GM18909 (cell line): ENCODE measurements around the gene CPPED1.
"Not testable (repeated sequence)": the region's sequence is repeated elsewhere in the genome, so short reads cannot be mapped to it uniquely, and the experiment has no call there.

Source experiments
- ATAC-seq: cut with Tn5 transposase; IDR thresholded peaks from one replicate; pipeline ENCODE4 v1.9.1; 2021; ENCODE audit warnings: mild to moderate bottlenecking; ENCODE audit not compliant: unreplicated experiment, poor library complexity

Gene CPPED1

DNA sequence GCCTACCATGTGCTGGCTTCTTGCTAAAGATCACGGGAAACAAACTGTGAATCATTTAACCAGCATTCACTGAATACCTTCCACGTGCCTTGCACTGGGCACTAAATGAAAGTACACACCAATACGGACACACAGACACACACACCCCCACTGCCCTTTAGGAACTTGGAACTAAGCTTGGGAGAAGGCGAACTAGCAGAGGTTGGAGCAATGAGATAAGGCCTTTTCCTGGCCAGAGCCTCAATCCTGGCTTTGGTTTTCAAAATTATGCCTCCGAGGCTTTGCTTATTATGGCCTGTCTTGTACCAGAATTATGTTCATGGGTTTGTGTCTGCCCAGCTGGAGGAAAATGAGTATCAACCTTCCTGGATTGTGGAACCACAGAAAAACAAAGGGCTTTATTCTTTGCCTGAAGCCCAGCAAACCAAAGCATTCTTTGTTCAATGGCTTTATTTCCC lies 32.3 kb downstream of the CPPED1 start:
- ATAC-seq: no peak

DNA sequence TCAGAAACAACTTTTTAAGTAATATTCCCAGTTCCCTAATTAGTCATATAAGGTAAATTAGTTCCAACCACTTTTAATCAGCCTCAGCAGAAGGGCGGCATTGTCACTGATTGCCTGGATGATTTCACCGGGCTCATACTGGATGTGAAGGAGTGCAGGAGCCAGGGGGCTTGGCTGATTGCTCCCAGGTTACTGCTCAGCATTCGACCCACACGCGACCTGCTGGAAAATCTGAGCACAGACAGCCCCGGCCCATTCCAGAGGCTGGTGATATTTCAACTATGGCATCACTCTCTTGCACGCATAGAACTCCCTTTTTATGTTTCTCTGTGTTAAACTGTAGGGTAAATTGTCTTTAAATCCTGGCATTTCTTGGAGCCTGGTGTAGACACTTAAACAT lies 34.2 kb downstream of the CPPED1 start:
- no peak for ATAC-seq

DNA sequence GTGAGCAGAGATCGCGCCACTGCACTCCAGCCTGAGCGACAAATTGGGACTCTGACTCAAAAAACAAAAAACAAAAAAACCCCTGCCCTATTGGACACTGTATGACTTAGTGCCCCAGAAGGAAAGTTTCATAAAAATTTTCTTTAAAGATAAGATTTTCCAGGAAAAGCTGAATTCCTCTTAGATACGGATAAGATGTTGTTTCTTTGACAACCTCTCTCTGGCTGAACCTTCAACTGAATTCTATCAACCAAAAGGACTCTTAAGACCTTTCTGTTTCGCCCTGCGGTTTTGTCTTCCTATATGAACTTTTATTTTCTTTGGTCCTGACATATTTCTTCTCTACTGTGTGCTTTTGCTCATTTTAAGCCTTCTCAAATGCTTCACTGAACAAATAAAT lies 35.8 kb downstream of the CPPED1 start:
- no peak for ATAC-seq

DNA sequence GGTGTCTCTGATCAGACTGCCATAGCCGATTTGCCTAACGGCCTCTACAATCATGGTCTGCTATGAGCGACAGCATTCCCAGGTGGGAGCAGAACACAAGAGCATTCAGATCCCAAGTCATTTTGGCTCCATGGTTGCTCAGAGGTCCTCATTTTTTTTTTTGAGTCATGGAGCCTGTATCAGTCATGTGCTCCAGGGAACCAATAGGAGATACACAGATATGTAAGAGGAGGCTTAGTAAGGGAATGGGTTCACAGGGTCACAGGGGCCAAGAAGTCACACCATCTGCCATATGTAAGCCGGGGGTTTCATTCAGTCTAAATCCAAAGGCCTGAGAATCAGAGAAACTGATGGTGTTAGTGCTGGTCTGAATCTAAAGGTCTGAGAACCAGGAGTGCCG lies 36.8 kb downstream of the CPPED1 start:
- ATAC-seq: no peak

DNA sequence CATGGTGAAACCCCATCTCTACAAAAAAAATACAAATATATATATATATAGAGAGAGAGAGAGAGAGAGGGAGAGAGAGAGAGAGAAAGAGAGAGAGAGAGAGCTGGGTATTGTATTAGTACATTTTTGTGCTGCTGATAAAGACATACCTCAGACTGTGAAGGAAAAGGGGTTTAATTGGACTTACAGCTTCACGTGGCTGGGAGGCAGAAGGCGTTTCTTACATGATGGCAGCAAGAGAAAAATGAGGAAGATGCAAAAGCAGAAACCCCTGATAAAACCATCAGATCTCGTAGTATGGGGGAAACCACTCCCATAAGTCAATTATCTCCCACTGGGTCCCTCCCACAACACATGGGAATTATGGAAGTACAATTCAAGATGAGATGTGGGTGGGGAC lies 37.5 kb downstream of the CPPED1 start:
- not testable (repeated sequence) for ATAC-seq

DNA sequence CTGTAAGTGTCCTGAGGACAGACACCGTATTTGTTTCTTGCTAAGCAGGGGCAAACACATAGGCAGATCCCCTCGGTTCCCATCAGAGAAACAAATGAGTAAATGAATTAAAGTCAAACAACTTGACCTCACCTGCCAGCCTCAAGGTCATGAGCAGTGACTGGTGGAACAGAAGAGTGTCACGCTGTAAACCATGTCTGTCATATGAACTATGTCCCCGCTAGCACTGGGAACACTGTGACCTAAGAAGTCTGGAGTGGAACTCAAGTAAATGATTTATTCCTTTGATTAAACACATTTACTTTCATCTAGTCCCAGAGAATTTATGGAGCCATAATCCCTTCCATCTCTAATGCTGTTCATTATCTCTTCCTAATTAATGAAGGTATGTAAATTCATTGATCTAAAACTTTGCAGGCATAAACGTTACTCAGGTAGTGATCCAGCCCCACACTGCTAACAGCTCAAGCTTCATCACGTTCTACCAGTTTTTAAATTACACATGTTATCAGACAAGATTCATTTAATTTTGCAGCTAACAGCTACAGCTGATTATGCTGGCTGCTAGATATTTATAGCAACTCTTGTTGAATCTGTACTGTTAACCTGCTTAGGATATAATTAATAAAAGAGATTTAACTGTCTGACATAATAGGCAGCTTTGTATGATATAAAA lies 38.7 kb downstream of the CPPED1 start:
- no peak for ATAC-seq

DNA sequence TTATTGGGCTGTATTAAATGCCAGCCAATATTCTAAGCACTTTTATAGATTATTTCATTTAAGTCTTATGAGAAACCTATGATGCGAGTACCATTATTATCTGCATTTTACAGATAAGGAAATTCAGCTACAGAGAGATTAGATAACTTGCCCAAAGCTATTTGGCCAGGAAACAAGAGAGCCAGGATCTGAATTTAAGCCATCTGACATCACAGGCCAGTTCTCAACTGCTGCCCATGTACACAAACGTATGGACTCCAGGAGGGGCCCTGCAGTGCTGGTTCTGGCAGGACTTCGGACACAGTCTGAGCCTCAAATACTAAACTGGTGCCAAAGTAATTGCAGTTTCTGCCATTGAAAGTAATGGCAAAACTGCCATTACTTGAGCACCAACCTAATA lies 40.2 kb downstream of the CPPED1 start:
- no peak for ATAC-seq

DNA sequence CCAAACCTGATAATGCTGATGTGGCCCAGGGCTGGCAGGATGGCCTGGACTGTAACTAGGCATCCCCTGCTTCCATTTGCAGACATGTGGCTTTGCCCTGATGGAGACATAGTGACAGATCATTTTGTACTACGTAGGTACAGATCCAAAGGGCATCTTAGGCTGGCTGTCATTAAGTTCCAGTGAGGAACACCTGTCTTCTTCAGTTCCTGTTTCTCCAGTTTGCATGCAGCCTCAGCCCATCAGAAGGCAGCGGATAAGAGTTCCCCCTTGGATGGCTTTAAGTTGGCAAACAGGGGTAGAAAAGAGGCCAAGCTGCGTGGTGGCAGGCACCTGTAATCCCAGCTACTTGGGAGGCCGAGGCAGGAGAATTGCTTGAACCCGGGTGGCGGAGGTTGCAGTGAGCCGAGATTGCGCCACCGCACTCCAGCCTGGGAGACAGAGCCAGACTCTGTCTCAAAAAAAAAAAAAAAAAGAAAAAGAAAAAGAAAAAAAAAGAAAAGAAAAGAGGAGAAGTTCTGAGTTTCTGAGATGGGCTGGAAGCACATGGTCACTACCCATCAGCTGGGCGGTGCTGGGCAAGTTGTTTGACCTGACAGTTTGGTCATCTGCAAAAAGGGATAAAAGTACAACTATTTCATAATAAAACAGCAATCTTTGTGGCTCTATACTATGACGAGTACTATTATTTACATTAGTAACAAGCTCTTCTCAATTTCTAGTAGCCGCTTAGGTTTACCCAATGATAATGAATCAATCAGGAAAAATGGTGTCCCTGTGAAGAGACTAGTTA lies 42.7 kb downstream of the CPPED1 start:
- ATAC-seq: no peak

DNA sequence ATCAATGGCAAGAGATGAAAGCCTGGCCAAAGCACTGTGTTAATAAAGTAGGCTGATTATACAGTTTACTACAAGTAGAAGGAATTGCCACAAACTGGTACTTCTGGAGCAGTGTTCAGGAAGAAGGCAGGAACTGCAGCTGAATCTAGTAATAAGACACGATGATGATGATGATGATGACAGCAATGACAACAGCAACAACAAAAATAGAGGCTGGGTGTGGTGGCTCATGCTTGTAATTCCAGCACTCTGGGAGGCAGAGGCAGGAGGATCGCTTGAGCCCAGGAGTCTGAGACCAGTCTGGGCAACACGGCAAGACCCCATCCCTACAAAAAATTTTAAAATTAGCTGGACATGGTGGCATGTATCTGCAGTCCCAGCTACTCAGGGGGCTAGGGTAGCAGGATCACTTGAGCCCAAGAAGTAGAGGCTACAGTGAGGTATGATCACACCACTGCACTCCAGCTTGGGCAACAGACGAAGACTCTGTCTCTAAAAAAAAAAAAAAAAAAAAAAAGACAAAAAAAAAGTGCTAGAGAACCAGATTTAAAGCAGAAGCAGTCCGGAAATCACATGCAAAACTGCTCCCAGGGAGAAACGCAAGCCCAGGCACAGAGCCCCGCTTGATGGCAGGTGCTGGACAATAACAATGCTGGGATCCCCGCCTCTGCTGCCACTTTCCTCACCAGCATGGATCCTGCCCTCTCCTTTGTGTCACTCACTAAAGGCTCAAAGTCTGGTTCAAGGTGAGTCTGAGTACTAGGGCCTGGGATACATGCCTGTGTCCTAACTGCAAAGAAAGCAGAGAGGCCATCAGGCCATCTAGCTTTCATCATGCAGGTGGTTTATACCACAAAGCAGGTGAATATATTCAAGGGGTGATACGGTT lies 44.8 kb downstream of the CPPED1 start:
- ATAC-seq: no peak

DNA sequence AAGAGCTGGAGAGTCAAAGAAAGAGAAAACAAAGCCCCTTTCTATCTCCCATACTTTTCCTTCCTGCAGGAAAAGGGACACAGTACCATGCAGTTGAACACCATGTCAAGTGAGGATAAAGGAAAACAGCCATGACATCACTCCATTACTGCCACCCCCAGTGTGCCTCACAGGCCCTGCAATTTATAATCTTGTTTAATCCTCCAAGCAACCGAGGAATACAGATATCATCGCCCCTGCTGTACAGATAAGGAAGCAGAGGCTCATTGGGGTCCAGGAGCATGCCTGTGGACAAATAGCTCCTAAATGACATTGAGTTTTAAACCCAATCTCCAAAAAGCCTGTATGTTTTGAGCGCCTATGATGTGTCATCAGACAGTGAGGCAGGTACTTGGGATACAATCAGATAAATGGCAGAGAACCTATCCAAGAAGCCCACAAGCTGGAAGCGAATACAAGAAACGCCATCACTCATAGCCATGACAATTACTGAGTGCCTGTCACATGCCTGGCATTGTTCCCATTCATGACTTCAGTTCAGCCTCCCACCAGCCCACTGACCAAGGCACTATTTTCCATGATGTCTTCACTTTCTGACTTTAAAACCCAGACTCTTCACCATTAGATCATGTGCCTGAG lies 45.5 kb downstream of the CPPED1 start:
- ATAC-seq: no peak

DNA sequence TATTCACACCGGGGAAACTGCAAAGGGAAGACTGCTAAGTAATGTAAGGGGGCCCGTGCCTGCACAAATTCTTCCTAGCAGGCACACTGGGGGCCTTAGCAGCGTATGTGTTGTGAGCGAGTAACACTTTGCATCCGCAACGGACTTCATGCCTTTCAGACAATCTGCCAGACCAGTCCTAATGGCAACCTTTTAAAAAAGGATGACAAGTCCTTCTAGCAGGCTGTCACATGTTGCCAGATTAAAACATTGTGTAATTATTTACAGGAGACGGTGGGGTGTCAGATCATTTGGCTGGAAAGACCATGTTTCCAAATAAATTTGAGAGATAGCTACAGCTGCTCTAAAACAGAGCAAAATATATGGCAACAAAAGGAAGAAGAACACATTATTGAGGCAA lies 46.1 kb downstream of the CPPED1 start:
- ATAC-seq: no peak

DNA sequence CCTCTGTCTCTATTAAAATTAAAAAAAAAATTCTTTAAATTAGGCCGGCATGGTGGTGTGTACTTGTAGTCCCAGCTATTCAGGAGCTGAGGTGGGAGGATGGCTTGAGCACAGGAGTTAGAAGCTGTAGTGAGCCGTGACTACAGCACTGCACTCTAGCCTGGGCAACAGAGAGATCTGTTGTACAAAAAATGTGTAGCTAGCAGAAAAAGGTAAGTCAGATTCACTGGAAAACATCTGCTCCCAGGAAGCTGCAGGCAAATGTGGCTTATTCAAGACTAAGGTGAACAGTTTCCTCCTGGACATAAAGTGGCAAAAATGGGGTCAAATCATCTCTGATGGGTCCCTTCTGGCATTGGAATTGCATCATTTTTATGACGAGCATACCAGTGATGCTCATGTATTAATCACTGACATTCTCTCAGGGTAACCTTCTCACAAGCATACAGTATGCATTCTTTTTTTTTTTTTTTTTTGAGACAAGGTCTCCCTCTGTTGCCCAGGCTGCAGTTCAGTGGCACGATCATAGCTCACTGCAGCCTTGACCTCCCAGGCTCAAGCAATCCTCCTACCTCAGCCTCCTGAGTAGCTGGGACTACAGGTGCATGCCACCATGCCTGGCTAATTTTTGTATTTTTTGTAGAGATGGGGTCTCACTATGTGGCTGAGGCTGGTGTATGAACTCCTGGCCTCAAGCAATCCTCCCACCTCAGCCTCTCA lies 48.7 kb downstream of the CPPED1 start:
- no peak for ATAC-seq

DNA sequence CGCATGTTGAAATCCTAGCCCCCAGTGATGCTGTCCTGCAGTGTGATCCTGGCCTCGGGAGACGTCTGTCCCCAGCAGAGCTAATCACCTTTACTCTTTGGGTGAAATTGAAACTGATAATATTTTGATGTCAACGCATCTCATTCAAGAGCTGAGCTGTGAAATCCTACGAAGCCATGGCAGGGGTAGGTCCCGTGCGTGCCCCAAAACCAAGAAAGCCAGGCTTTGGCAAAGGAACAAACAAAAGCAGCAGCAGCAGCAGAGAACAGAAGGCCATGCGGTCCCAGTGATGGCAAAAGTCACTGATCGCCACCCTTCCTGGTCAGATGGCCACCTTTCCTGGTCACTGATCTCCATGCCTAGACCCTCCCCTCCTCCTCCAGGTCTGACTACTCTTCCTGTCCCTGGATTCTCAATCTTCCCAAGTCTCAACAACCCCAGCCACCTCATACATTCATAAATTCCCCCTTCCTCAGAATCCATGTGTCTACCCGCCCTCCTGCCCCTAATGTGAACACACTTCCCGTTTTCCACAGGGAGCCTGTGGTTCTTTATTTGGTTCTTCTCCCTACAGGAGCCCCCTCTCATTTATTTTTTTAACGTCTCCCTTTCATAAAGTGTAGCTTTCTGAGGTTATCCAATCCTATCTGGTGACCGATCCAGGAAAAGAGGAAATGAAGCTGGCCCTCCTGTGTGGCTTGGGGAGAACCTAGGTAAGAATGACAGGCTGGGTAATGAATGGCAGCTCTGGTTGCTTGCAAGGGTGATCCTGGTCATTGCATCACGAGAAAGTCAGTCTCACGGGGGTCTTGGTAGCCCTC lies 50.3 kb downstream of the CPPED1 start:
- no peak for ATAC-seq

DNA sequence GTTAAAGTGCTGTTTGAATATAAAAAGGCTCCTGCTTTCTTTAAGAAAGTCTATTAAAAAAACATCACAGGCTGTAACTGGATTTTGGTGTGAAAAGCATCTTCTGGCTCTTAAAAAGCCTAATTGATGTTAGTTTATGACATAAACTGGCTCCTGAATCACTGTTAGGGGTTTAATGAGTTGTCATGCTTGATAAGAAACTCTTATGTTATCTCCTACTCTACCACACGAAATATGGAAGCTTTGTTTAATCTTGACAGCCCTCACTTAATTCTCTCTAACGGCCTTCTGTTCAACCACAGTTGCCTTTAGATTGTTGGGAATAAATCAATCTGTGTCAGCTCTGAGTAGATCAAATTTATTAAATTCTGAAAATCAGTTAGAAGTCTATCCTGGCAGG lies 51.5 kb downstream of the CPPED1 start:
- ATAC-seq: no peak

DNA sequence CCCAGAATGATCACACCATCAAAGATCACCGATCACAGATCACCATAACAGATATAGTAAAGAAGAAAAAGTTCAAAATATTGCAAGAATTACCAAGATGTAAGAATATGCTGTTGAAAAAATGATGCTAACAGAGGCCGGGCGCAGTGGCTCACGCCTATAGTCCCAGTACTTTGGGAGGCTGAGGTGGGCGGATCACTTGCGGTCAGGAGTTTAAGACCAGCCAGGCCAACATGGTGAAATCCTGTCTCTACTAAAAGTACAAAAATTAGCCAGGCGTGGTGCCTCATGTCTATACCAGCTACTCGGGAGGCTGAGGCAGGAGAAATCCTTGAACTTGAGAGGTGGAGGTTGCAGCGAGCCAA lies 53.2 kb downstream of the CPPED1 start:
- ATAC-seq: peak; percentile 14

DNA sequence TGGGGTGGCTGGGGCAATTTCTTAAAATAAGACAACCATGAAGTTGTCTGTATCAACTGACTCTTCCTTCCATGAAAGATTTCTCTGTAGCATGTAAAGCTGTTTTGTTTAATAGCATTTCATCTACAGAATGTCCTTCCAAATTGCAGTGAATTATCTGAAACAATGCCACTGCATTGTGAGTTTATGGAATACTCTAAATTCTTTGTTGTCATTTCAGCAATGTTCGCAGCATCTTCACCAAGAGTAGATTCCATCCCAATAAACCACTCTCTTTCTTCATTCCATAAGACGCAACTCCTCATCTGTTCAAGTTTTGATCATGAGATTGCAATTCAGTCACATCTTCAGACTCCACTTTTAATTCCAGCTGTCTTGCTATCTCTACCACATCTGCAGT lies 54.6 kb downstream of the CPPED1 start:
- no peak for ATAC-seq

DNA sequence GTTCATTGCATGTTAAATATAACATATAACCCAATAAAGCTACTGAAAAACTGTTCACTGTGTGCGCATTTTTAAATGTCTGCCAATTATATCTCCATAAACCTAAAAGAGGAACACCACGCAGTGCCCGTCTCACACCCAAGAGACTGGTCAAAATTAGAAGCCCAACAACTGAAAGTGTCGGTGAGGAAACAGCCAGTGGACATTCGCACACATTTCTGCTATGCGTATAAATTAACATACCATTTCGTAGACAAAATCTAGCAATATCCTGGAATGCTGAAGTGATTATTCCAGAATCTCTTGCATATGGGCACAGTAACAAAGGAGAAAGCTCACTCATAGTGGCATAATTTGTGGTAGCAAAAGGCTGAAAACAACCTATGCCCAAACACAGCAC lies 55.9 kb downstream of the CPPED1 start:
- ATAC-seq: no peak

DNA sequence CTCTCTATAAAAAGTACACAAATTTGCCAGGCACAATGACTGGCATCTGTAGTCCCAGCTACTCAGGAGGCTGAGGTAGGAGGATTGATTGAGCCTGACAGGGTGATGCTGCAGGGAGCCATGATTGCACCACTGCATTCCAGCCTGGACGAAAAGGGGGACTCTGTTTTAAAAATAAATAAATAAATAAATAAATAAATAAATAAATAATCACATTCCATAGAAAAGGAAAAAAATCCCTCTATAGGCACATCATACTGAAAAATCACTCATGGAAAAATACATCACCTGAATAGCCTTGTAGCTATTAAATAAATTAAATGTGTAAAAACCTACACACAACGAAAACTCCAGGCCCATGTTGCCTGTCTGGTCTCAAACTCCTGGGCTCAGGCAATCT lies 56.4 kb downstream of the CPPED1 start:
- no peak for ATAC-seq

DNA sequence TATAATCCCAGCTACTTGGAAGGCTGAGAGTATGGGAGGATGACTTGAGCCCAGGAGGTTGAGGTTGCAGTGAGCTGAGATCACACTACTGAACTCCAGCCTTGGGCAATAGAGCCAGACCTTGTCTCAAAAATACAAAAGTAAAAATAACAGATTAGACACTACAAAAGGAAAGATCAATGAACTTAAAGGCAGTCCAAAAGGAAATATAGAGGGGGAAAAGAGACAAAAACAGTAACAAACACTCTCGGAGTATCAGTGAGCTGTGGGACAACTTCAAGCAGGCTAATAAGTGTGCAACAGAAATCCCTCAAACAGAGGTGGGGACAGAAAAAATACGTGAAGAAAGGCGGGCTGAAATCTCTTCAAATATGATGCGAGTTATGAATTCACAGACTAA lies 58.8 kb downstream of the CPPED1 start:
- no peak for ATAC-seq
